Activated CD4-positive, alpha-beta T cell treated with anti-CD3 and anti-CD28 coated beads for 48 hours (primary cell): Measurements from ENCODE around the gene TECR.
"Not testable (repeated sequence)": the region's sequence is repeated elsewhere in the genome, so short reads cannot be mapped to it uniquely, and the experiment has no call there.

Source experiments
- DNase-seq: peaks from one replicate; pipeline ENCODE4 v3.0.0-alpha.2; 2020

Gene TECR

DNA sequence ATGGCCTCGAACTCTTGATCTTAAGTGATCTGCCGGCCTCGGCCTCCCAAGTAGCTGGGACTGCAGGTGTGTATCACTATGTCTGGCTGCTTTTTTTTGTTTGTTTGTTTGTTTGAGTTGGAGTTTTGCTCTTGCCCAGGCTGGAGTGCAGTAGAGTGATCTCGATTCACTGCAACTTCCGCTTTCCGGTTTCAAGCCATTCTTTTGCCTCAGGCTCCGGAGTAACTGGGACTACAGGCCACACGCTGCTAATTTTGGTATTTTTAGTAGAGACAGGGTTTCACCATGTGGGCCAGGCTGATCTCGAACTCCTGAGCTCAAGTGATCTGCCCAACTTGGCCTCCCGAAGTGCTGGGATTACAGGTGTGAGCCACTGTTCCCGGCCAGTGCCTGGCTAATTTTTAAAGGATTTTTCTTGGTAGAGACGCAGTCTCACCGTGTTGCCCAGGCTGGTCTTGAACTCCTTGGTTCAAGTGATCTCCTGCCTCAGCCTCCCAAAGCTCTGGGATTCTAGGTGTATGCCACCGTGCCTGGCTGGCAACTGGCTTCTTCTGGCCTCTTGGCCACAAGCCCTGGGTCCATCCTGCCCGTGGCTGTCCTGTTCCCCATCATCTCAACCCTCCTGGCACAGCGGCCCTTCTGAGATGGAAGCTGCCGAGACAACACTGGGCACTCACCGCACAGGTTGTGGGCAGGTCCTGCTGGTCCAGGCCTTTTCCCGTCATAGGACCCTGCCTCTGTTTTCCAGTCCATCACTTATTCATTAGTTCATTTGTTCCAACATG lies 11.5 kb downstream of the TECR start:
- no peak for DNase-seq

DNA sequence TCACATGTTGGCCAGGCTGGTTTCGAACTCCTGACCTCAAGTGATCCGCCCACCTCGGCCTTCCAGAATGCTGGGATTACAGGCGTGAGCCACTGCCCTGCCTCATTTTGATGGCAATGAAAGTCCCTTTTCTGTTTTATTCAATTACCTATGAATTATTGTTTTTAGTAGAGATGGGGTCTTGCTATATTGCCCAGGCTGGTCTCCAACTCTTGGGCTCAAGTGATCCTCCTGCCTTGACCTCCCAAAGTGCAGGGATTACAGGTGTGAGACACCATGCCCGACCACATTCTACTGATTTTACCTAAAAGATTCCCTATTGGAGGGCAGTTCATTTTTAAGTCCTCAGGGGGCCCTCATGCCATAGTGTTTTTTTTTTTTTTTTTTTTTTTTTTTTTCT lies 12.6 kb downstream of the TECR start:
- not testable (repeated sequence) for DNase-seq

DNA sequence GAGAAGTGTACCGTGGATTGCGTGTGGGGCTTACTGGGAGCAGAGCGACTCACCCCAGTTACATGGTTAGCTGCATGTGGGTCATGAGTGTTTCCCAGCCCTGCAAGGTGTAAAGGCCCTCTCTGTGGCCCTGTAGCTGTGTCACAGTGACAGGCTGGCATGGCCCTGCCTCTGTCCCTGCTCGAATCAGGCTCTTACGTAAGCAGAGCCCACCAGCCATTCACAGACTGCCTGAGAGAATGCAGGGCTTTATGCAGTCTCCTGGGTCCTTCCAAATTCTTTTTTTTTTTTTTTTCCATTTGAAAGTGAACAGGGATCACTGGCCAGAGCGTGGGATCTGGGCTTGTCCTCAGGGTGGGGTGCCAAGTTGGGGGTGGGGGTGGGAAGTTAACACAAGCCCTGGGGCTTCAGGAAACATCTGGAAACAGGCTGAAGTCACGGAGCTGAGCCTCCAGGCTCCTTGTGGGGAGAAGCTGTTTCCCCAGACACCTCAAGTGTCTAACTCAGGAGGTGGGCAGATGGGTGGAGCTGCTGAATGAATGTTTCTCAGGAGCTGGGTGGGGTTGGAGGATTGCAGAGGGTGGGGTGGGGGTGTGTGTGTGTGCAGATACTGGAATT lies 13.4 kb downstream of the TECR start:
- DNase-seq, result no peak

DNA sequence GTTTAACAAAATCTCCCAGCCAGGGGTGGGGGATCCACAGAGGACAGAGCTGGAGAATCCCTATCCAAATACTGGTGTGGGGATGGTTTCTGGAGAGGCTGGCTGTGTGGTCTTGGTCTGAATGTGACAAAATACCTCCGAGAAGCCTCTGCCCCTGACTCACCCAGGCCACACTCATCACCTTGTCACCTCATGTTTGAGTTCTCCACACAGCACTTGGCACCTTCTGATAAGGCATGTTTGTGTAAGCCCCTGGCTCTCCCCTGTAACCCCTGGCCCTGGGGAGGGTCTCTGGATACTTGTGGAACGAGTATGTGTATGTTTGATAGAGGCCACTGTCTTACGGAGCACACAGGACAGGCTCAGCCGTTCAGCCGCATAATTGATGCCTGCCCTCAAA lies 14.7 kb downstream of the TECR start:
- no peak for DNase-seq

DNA sequence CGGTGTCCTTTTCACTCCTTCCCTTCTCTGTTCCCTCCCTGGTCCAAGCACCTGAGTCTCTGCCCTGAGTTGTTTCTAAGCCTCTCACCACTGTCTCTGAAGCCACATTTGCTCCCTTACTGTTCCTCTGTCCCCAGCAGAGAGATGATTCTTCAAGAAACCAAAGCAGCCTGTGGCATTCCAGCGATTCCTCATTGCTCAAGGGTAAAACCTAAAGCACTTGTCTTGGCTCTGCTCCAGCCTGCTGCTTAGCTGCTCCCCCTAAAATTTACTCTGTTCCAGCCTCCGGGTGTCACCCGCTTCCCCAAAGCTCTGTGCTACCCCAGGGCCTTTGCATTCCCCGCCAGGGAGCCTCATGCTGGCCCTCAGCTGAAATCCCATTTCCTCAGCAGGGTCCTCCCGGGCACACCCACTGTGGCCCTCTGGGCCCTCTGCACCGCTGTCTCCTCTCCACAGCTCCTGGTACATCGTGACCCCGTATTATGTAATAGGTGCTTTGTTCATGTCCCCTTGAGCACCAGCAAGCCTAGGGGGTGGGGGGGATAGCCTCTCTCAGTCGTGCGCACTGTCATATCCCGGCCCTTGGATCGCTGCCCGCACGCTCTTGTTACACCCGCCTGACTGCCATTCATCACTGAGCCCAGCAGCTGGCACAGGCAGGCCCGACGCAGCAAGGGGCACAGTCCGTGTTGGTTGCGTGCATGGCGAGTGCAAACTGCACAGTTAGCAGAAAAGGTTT lies 15.8 kb downstream of the TECR start:
- DNase-seq, result no peak

DNA sequence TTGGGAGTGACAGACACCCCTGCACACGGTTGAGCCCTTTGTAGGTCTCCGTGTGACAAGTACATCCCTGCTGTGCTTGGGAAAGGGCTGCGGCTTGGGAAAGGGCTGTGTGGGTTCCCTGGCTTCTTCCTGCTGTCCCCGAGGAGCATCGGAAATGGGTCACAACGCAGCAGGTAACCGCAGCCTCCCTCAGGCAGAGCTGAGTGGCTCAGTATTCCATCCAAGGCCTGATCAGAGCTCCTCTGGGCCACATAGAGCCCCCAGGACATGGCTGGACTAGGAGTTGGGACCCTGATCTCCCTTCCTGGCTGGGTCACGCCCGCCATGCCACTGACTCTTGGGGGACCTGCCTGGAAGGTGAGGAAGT lies 16.3 kb downstream of the TECR start:
- DNase-seq, result no peak

DNA sequence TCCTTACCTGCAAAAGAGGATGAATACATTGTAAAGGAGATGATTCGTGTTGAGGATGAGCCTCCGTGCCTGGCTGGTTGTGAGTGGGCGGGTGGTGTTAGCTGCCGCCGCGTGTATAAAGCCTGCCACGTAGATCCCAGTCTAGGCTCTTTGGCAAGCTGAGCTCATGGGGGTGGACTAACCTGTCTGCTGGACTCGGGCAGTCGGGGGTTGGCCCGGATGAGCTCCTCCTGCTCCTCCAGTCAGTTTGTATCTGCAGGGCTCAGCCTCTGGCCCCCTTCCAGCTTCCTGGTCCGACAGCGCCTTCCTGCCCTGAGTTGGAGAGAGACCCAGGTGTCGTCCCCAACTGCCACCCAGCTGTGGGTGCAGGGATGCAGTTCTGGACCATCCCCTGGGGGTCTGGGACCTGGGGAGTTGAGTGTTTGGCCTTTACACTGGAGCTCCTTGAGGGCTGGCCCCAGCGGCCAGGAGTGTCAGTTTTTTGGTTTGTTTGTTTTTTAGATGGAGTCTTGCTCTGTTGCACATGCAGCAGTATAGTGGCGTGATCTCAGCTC lies 20.9 kb downstream of the TECR start:
- peak; percentile 32 for DNase-seq

DNA sequence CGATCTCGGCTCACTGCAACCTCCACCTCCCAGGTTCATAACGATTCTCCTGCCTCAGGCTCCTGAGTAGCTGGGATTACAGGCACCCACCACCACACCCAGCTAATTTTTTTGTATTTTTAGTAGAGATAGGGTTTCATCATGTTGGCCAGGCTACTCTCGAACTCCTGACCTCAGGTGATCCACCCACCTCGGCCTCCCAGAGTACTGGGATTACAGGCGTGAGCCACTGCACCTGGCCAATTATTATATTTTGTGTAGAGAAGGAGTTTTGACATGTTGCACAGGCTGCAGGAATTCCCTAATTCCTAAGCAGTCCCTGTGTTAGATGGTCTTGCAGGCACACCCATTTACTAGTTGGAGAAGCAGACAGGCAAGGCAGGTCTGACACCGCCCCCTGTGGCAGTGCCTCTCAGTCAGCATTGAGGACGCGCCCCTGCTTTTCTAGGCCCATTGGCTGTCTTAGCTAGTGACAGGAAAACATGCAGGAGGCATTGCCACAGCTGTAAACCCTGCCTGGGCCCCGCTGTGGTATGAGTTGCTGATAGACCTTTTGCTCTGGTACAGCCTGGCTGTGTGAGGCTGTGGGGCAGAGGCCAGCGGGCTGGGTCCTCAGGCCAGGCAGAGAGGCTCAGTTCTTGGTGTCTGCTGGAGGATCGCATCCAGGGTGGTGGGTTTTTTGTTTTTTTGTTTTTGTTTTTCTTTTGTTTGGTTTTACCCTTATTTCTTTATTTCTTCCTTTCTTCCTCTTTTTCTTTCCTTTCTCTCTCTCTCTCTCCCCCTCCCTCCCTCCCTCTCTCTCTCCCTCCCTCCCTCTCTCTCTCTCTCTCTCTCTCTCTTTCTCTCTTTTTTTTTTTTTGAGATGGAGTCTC lies 22.0 kb downstream of the TECR start:
- DNase-seq, result peak; percentile 83

DNA sequence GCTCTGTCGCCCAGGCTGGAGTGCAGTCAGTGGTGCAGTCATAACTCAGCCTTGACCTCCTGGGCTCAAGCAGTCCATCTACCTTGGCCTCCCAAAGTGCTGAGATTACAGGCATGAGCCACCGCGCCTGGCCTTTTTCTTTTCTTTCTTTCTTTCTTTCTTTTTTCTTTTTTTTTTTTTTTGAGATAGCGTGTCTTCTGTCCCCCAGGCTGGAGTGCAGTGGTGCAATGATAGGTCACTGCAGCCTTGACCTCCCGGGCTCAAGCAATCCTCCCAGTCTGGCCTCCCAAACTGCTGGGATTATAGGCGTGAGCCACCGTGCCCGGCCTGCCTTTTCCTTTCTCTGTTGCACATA lies 22.6 kb downstream of the TECR start:
- not testable (repeated sequence) for DNase-seq

DNA sequence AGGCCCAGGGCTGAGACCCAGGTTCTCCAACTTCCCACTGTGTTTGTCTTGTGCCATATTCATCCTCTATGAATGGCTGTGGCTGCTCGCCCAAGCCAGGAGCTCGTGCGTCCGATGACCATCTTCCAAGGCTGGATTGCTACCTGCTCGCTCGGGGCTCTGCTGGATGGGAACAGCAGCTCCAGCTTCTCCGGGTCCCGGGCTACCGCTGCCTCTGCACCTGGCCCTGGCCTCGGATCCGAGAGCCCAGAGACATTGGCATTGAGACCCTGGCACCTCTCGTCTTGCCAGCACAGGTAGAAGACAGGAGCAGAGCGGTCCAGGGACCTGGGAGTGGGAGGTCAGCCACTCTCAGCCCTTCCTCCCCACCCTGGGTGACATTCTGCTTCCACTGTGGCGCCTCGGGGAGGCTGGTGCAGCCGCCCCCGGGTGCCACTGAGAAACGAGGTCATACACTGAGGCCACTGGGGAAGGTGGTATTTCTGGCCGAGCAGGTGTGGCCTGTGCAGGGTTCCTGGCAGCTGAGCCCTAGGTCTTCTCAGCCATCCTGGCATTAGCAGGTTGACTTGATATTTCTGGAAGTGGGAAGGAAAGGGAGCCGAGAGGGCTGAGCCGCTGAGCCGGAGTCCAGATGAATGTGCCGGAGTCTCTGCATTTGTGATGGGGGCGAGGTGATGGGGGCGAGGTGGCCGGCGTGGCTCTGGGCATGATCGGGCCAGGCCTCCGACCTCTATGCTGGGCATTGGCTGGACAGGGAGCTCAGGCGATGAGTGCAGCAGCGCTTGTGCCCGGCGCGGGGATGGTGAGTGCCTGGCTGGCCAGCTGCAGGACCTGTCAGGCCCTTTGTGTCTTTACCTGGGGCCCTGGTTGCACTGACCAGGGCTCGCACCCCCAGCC lies 23.9 kb downstream of the TECR start:
- no peak for DNase-seq

DNA sequence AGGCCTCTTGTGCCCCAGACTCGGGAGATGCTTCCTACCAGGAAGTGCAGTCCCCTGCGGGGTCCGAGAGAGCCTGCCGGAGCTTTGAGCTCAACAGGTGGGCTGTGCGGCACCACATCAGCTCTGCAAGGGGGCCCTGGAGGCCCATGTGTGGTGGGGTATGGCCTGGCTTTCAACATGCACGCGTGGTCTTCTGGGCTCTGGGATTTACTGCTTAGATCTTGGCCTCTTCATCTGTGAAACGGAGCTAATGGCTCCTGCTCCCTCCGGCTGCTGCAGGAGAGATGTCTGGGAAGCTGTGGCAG lies 24.5 kb downstream of the TECR start:
- DNase-seq, result no peak

DNA sequence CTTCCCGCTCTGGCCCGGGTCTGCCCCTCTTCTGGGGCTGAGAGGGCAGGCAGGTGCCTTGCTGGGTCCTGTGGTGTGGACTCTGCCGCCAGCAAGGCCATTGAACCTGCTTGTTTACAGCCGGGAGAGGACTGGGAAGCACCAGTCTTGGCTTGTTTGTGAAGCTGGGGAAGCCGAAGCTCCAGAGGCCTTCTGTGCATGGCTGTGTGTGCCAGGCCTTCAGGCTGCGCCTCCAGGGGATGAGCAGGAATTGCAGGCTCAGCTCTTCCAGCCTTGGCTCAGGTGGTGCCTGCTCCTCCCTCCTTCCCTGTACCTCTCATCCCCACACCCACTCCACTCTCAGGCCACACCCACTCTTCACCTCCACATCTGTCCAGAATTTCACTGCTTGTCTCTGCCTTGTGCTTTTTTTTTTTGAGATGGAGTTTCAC lies 25.0 kb downstream of the TECR start:
- no peak for DNase-seq

DNA sequence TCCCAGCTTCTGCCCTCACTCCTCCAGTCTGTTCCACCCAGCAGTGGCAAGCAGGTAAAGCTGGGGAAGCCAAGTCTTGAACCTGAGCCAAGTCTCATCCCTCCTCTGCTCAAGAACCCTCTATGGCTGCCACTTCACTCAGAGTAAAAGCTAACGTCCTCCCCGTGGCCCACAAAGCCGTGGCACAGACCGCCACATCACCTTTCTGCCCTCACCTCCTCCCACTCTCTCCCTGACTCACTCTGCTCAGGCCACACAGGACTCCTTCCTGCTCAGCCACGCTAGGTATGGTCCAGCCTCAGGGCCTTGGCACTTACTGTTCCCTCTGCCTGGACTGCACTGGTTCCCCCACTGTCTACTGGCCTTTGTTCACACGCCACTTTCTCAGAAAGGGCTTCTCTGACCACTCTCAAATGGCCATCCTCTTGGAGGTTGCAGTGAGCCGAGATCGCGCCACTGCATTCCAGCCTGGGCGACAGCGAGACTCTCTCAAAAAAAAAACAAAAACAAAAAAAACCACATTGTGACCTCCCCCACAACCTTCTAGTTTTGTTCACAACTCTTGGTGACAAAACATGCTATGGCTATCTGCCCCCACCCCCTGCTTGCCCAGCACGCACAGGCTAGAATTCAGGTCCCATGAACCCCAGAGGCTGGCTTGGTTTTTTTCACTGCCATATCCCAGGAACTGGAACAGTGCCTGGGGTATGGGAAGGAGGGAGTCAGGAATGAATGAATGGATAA lies 26.7 kb downstream of the TECR start:
- DNase-seq, result peak; percentile 45

DNA sequence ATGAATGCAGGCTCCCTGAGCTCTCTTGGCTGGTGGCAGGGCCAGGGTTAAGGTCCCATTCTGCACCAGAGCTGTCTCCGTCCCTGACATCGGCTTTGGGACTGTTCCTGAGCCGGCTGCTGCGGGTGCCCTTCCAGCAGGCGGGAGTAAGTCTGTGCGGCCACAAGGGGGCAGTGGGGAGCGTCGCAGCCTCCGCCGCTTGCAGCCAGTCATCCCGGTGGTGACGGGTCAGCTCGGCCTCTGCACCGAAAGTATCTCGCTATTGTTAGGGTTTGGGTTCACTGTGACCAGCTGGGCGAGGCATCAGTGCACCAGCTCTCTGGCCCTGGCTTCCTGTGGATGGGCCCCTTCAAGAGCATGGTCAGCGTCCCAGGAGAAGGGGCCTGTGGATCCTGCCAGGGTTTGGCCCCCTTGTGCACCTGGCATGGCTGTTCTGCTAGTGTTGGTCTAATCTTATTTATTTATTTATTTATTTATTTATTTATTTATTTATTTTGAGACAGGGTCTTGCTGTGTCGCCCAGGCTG lies 27.3 kb downstream of the TECR start:
- DNase-seq, result peak; percentile 87

DNA sequence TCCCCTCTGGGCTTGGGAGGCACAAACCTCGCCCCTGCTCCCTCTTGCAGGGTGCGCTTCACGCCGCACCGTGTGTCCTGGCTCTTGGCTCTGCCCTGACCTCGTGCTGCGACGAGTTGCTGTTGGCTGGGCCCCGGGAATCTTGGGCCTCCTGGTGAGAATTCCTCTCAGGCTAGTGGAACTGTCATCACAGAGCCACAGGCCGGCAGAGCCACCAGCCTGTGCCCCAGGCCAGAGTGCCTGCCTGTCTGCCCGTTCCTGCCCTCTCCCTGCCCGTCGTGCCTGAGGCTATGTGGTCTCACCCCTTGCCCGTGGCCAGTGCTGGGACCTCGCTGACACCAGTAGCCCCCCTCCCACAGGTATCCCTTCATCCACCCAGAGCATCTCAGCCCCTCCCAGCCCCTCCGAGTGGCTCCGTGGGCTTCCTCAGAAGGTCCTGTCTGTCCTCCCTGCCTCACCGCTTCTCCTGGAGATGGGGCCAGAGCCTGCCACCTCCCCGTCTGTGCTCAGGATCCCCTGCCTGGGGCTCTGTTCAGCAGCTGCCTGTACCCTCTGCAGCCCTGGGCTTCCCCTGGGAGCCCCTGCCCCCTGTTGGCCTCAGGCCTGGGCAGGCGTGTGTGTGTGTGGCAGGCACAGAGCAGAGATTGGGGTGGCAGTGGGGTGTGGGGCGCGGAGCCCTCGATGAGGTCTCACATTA lies 29.1 kb downstream of the TECR start:
- DNase-seq, result no peak

DNA sequence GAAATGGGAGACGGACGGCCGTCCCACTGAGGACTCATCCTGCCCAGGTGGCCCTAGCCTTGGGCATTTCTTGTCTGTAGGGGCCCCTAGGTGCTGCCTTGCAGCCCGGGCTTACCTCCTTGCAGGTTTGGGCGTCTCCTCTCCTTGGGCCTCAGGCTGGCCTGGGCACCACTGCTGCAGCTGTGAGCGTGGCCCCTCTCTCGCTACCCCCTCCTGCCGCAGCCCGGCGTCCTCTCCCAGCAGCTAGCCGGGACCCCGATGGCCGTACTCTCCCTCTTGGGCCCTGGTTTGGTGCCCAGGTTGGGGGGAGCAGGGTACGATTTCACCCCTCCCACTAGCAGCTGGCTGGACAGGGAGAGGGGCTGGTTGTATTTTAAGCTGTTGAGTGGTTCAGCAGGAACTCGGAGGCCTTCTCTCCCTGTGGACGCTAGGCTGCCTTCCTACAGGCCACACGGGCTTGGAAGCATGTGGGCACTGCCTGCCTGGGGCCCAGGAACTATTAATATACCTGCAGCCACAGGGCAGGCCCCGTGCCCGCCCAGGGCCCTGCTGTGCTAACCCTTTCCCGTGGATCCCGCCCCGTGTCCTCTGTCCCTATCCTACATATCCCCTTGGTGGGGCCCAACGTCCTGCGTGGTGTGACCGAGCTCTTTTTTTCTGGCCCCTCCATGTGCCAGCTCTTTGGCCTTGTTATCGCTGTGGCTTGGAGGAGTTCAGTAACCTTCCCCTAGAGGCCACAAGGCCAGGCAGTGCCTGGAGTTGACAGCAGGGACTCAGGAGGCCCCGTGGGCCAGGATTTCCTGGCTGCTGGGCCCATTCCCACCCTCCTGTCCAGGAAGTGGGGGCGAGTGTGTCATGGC lies 30.8 kb downstream of the TECR start:
- DNase-seq, result no peak

DNA sequence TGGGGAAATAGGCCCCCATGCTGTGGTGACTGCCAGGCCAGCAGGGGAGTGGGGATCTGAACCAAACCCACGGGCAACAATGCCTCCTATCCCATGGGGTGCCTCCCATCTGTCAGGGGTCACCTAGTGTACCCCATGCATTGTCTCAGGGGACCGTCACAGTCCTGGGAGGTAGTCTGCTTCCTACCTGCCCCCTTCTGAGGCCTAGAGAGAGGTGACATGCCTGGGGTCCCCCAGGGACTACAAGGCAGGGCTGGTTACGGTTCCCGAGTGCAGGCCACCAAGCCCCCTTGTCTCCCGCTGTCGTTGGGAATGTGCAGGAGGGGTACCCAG lies 31.3 kb downstream of the TECR start:
- DNase-seq, result no peak

DNA sequence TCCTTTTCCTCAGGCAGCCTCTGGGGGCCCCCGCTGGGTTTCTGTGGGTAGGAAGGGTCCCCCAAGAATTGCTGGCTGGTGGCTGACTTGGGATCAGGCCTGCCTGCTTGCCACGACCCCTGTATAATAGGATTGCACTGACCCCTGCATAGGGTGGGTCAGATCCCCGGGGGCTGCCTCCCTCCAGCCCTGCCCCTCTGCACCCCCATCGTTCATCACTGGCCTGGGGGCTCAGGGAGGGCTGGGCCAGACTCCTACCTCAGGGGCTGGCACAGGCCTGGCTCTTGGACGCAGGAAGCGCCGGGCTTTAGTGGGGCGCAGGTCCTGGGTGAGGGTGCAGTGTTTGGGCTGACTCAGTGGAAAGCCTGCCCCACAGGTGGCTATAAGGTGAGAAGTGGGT lies 31.9 kb downstream of the TECR start:
- DNase-seq, result no peak

DNA sequence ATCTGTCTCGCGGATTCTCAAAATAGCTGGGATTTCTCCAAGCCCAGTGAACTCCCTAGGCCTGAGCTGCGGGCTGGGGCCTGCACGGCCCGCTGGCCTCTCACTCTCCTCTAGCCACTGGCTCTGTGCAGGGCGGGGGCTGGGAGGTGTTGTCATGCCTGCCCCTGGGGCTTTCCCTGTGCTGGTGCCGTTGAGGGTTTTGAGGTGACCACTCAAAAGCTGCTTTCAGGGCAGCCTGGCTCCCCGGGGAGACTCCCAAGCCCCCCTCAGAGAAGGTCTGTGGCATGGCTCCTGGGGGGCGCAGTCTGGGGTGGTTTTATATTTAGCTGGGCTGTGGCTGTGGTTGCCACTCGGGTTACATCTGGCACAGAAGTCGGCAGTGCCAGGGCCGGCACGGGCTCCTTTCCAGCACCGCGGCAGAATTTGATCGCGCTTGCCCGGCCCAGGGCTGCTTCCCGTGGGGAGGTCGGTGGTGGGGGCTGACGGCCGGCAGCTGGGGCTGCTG lies 32.5 kb downstream of the TECR start:
- no peak for DNase-seq
